DOHH2 (cell line): ENCODE data around the gene SMARCA4.

Source experiments
- H3F3A ChIP-seq: fragments of 200-600 bp; sonication (generic), shearing (Covaris generic); 2 replicates; pipeline ENCODE4 v1.6.0; 2016; ENCODE audit warnings: antibody characterized with exemption, mild to moderate bottlenecking; ENCODE audit not compliant: control insufficient read depth, insufficient read depth
- H3K27ac ChIP-seq: fragments of 200-600 bp; sonication (generic); 2 replicates; pipeline ENCODE4 v1.5.1; 2014; ENCODE audit warnings: low read depth, mild to moderate bottlenecking, low read length, moderate library complexity
- H3K27me3 ChIP-seq: fragments of 200-600 bp; sonication (generic); 2 replicates; pipeline ENCODE4 v1.6.1; 2014; ENCODE audit warnings: mild to moderate bottlenecking, low read length, mixed read lengths; ENCODE audit not compliant: control insufficient read depth
- H3K36me3 ChIP-seq: fragments of 200-600 bp; sonication (generic); 2 replicates; pipeline ENCODE4 v1.6.1; 2014; ENCODE audit warnings: mild to moderate bottlenecking, low read length, moderate library complexity, mixed read lengths; ENCODE audit not compliant: control insufficient read depth
- H3K4me1 ChIP-seq: fragments of 200-600 bp; sonication (generic); 2 replicates; pipeline ENCODE4 v1.6.1; 2014; ENCODE audit warnings: mild to moderate bottlenecking, low read length, mixed read lengths; ENCODE audit not compliant: control insufficient read depth
- H3K4me2 ChIP-seq: fragments of 200-600 bp; sonication (generic); 2 replicates; pipeline ENCODE4 v1.6.0; 2014; ENCODE audit warnings: mild to moderate bottlenecking, low read length, moderate library complexity
- H3K4me3 ChIP-seq: fragments of 200-600 bp; sonication (generic); 2 replicates; pipeline ENCODE4 v1.5.1; 2014; ENCODE audit warnings: mild to moderate bottlenecking, low read length, mixed read lengths
- H3K79me2 ChIP-seq: fragments of 200-600 bp; sonication (generic); 2 replicates; pipeline ENCODE4 v1.6.1; 2014; ENCODE audit warnings: mild to moderate bottlenecking, low read length, mixed read lengths; ENCODE audit not compliant: control insufficient read depth
- H3K9me2 ChIP-seq: fragments of 200-600 bp; sonication (generic); replicated peaks from 2 replicates; pipeline ENCODE4 v1.6.1; 2014; ENCODE audit warnings: mild to moderate bottlenecking, low read length, mixed read lengths; ENCODE audit not compliant: control insufficient read depth
- H3K9me3 ChIP-seq: fragments of 200-600 bp; sonication (generic); 2 replicates; pipeline ENCODE4 v1.6.1; 2014; ENCODE audit warnings: antibody characterized with exemption, low read length, mixed read lengths; ENCODE audit not compliant: control insufficient read depth, insufficient read depth
- H4K20me1 ChIP-seq: fragments of 200-600 bp; sonication (generic); 2 replicates; pipeline ENCODE4 v1.6.0; 2014; ENCODE audit warnings: low read depth, mild to moderate bottlenecking, antibody characterized with exemption, low read length, moderate library complexity; ENCODE audit not compliant: control insufficient read depth, insufficient read depth
- CTCF ChIP-seq: fragments of 200-600 bp; sonication (generic); IDR thresholded peaks from one replicate; pipeline ENCODE4 v1.5.1; 2014; ENCODE audit warnings: antibody characterized with exemption, mild to moderate bottlenecking, low read depth, low read length; ENCODE audit not compliant: poor library complexity, severe bottlenecking
- EZH2phosphoT487 ChIP-seq: fragments of 200-600 bp; sonication (generic); IDR thresholded peaks from 2 replicates; pipeline ENCODE4 v1.6.1; 2017; ENCODE audit warnings: borderline replicate concordance, mild to moderate bottlenecking, antibody characterized with exemption, low read length, moderate library complexity, mixed read lengths

Gene SMARCA4

GRCh38 chr19:10913716-10914340 lies 47.0 kb upstream of the SMARCA4 start:
- H3K4me2 ChIP-seq, result no peak overlapping the region
- TF ChIP-seq EZH2phosphoT487 (no peak), CTCF (no peak)
- no peaks in the 10 kb centered on the region for H3K9me3 ChIP-seq
- H3K4me3 ChIP-seq, result no peak overlapping the region
- no peaks in the 10 kb centered on the region for H3K79me2 ChIP-seq
- H3K36me3 ChIP-seq, result peaks cover 56% of the 10 kb centered on the region
- no peaks in the 10 kb centered on the region for H4K20me1 ChIP-seq
- H3K9me2 ChIP-seq, result no peaks in the 10 kb centered on the region
- H3K27ac ChIP-seq, result no peak overlapping the region
- H3K4me1 ChIP-seq, result no peaks in the 10 kb centered on the region
- no peaks in the 10 kb centered on the region for H3K27me3 ChIP-seq
- H3F3A ChIP-seq, result no peaks in the 10 kb centered on the region; the same call in 1 of the 2 replicates

- peaks cover 63% of the 10 kb centered on the region for H3K36me3 ChIP-seq
- no peak overlapping the region for H3K4me2 ChIP-seq
- no peaks in the 10 kb centered on the region for H3K79me2 ChIP-seq
- H3K4me3 ChIP-seq, result no peak overlapping the region
- H3K27me3 ChIP-seq, result no peaks in the 10 kb centered on the region
- no peak overlapping the region for H3K27ac ChIP-seq
- no peaks in the 10 kb centered on the region for H4K20me1 ChIP-seq
- no peaks in the 10 kb centered on the region for H3K9me3 ChIP-seq
- no peaks in the 10 kb centered on the region for H3K9me2 ChIP-seq
- no peaks in the 10 kb centered on the region; the same call in 1 of the 2 replicates for H3F3A ChIP-seq
- TF ChIP-seq EZH2phosphoT487 (no peak), CTCF (no peak)
- no peaks in the 10 kb centered on the region for H3K4me1 ChIP-seq
Observed at GRCh38 chr19:10915130-10916091, 45.4 kb upstream of the SMARCA4 start.

GRCh38 chr19:10916602-10917001 lies 44.2 kb upstream of the SMARCA4 start:
- H3K4me1 ChIP-seq, result no peaks in the 10 kb centered on the region
- no peaks in the 10 kb centered on the region for H3K9me2 ChIP-seq
- peaks cover 68% of the 10 kb centered on the region for H3K36me3 ChIP-seq
- H4K20me1 ChIP-seq, result no peaks in the 10 kb centered on the region
- TF ChIP-seq EZH2phosphoT487, result no peak
- TF ChIP-seq CTCF, result no peak
- H3F3A ChIP-seq, result no peaks in the 10 kb centered on the region; the same call in 1 of the 2 replicates
- H3K4me2 ChIP-seq, result no peak overlapping the region
- H3K79me2 ChIP-seq, result no peaks in the 10 kb centered on the region
- H3K9me3 ChIP-seq, result no peaks in the 10 kb centered on the region
- no peaks in the 10 kb centered on the region for H3K27me3 ChIP-seq
- H3K27ac ChIP-seq, result no peak overlapping the region
- H3K4me3 ChIP-seq, result no peak overlapping the region
